A204.1 (cell line): Measurements from ENCODE around the gene PLLP.
A peak's percentile ranks its signal among the peaks of the same experiment; 100 is the strongest.
"Not testable (repeated sequence)": the region's sequence is repeated elsewhere in the genome, so short reads cannot be mapped to it uniquely, and the experiment has no call there.

Experiments used
- FAIRE-seq: peaks from 2 replicates; lab custom pipeline; 2012; peaks lifted over from hg19 to GRCh38; lab: Jason Lieb, UNC

PLLP gene

DNA sequence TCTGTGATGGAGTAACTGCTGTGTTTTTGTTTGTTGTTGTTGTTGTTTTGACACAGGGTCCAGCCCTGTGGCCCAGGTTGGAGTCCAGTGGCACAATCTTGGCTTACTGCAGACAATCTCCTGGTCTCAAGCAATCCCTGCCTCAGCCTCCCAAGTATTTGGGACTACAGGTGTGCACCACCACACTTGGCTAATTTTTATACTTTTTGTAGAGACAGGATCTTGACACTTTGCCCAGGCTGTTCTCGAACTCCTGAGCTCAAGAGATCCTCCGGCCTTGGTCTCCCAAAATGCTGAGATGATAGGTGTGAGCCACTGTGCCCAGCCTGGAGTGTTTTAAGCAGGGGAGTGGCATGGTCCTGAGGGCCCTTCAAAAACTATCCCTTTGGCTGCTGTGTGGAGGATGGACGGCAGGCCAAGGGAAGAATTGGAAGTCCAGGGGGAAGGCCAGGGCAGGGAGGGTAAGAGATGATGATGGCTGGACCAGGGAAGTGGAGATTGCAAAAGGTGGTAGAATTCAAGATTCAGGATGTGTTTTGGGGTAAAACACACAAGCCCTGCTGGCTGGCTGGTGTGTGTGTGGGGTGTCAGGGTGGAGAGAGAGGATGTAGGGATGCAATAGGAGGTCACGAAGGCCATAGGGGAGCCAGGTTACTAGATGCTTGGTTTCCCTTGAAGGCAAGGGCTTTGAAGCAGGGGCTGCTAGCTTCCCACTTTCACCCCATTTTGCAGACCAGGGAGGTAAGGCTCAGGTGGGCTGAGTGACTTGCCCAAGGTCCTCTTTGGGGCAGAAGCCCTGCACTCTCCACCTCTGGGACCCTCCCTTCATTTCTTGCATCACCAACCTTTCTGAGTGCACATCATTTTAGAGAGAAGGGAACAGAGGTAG, 18.8 kb upstream of the PLLP start:
- no peak for FAIRE-seq

DNA sequence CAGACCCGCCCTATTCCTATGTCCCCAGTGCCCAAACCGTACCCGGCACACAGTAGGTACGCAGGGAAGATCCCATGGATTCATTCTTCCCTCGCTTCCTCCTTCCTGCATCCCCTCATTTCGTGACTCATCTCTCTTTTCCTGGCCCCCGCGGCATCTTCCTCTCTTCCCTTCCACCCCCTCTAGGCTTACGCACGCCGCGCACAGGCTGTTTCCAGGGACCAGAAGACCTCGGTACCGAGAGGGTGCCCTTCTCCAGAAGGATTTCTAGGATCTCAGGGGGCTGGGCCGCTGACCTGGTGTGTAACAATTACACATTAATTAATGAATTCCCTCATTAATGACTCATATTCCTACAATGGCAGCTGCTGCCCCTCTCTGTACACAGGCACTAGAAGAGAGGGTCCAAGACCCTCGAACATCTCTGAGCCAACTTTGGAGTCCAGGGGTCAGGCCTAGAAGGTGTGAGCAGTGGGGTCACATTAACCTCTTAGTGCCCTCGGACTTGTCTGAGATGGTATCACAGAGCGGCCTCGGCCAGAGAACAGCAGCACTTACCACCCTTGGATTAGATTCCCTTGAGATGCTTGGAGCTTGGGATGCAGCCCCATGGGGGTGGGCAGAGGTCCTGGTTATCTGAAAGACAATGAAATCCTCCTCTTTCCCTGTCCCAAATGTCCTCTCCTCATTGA, 16.8 kb upstream of the PLLP start:
- FAIRE-seq, result no peak

DNA sequence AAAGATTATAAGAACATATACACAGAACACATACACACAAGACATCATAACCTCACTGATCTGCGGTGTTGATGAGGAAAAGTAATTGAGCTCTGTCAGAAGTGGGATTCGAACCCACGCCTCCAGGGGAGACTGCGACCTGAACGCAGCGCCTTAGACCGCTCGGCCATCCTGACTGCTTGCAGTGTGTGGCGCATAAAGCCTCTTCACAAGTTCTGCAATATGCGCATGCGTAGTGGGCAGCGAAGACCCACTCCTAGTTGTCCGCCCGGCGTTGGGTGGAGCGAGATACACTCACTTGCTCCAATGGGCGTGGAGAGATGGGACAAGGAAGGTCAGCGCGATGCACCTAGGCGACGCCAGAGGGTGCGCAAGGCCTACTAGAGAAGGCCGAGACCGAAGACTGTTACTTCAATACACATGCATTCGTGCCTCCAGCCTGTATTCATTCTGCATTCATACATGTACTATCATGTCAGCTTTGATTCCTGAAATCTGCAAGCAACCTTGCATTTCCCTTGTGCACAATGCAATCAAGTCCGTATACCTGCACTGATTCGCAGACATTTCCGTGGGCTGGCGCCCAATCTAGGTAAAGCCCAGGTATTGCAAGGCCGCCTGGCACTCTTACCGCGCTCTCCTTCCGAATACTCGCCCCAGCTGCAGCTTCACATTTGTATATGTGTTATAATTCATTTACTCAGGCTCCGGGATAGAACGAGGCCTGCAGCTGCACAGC, 16.1 kb upstream of the PLLP start:
- peak; percentile 91 for FAIRE-seq

DNA sequence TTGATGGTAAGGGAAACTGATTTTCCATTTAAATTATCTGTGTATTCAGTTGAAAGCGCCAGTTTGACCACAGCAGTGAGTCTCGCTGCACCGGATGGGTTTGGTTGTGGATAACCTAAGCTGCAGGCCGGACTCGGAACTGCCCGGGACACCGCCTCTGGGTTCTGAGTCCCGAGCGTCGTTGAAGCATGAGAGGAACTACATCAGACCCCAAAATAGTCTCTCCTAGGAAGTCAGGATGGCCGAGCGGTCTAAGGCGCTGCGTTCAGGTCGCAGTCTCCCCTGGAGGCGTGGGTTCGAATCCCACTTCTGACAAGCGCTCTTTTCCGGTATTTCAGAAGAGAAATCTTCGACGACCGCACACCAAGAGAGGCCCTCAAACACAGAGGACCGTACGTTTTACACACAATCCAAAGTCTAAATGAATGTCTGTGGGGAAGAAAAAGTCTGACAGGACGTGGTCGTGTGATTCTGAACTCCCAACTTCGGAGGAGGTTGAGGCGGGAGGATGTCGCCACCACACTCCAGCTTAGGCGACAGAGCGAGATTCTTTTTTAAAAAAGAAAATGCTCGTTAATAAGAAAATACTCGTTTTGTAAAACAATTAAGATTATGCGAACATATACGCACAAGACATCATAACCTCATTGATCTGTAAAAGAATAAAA, 15.4 kb upstream of the PLLP start:
- FAIRE-seq, result peak; percentile 63

DNA sequence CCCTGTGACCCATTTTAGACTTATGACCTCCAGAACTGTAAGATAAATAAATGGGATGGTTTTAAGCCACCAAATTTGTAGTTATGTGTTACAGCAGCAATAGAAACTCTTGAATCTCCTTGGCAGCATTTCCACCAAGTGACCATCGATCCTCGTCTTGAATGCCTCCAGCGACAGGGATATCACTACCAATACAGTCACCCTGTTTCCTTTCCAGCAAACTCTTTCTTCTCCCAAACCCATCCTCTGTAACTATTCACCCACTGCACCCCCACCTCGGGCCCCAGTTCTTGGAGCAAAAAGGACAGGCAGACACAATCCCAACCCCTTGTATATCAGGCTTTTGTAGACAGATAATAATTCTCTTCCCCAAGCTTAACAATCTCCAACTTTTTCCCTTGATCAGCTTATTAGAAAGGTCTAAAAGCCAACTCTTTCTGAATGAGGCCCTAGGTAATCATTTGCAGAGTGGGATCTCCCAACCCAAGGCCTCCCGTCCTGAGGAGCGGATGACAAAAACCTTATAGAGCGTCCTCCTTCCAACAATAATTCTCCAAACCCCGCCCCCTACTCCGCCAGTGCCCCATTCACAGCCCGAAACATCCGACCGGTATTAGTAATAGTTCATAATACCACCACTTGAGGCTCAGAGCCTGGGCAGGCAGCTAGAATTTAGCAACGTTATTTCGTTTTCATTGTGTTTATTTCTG, 14.7 kb upstream of the PLLP start:
- no peak for FAIRE-seq

DNA sequence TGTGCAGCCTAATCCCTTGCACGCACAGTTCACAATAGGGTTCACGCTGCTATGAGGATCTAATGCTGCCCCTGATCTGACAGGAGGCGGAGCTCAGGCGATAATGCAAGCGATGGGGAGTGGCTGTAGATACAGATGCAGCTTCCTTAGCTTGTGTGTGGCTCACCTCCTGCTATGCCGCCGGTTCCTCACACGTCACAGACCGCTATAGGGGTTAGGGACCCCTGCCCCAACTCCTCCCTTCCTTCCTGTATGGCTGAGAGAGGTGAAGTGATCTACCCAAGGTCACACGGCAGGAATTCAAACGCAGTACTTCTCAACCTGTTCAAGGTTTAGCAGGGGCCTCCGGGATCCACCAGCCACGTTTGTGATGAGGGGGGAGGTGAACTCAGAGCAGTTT, 13.4 kb upstream of the PLLP start:
- no peak for FAIRE-seq

DNA sequence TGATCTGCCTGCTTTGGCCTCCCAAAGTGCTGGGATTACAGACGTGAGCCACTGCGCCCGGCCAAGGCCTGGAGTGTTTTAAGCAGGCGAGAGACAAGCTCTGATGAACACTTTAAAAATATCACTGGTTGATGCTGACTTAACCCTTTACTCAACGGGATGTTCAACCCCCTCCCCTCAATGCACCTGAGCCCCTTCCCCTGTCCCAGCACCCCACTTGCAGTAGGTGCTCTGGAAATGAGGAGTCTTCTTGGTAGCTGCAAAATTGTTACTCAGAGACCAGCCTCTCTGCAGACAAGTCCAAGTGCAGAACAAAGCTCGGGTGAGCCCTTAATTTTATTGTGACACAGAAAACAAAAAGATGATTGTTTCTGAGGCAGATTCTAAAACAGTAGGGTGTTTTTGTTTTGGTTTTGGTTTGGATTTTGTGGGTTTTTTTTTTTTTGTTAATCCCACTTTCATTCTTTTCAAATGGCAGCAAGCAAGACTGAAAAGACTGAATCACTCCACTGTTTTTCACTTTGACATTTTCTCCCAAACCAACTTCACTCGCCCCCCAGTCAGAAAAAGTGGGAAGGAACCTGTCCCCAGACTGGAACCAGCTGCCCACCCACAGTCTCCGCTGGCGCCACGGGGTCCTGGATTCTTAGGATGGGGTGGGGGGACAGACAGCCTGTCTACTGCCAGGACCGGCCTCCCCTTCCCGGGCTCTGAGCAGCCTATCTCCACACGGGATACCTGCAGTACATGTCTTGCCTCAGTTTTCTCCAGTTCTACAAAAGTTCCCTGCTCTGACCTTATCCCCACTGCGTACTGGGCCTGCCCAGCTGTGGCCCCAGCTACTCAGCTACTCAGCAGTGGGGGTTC, 5.2 kb upstream of the PLLP start:
- FAIRE-seq, result no peak

DNA sequence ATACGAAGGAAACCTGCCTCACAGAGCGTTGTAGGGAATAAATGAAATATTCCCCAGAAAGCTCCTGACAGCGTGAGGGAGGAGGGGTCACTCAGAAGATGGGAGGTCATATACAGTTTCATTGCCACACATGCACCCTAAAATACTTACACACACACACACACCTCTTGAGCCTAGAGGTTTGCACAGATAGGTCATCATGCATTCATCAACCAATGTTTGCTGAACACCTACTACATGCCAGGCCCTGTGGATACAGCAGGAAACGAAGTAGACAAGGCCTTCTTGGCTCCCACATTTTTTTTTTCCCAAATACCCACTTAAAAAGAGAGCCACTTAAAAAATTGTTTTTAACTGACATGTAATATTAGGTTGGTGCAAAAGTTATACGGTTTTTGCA, 907 bp upstream of the PLLP start:
- FAIRE-seq, result no peak

DNA sequence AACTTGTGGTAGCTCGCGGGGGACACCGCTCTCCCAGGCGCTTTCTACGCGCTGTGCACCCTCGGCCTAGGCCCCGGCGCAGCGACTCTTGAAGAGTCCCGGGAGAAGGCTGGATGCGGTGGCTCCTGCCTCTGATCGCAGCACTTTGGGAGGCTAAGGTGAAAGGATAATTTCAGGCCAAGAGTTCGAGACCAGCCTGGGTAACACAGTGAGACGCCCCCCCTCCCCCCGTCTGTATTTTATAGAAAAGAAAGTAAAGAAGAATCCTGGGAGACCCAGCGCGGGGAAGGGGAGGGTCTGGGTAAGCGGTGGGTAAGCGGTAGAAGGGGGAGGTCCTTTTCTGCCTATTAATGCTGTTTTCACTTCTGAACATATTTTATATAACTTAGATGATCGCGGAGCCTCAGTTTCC, 486 bp upstream of the PLLP start:
- no peak for FAIRE-seq

DNA sequence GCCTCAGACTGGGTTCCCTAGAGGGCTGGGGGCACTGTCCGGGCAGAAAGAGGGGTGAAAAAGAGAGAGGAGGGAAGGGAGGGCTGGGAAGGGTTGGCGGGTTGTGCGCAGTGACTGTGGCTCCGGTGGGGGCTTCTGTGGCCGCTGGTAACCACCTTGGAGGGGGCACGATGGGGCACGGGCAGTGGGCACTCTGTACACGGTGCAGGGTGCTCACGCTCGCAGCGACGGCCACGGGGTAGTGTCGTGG, 588 bp downstream of the PLLP start:
- no peak for FAIRE-seq

DNA sequence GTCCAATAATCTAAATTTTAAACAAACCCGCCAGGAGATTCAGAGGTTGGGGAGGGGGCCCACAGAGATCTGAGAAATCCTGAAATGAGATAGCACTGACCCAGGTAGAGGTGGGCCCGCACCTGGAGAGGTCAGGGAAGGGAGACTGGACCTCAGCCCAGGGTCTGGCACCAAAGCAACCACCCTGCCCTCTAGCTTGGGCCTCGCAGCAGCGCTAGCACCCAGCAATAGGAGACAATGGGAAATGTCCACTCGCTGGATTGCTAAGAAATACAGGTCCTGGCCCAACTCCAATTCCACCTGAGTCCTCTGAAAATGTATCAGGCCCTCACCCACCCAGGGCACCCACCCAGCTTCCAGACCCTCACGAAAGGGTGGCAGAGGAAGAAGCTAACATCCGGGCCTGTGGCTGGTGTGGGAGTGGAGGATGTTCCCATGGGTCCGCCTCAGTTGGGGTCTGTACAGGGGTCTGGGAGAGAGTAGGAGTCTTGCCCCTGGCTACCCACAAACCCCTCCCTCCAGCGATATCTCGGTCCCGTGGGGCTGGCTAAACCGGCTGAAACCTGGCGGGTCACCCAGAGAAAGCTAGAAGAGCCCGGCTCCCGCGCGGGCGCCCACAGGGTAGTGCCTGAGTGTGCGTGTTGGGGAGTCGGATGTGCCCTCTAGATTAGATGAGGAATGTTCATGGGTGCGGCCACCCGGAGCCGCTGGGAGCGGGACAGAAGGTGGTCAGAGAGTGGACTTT, 1.1 kb downstream of the PLLP start:
- no peak for FAIRE-seq

DNA sequence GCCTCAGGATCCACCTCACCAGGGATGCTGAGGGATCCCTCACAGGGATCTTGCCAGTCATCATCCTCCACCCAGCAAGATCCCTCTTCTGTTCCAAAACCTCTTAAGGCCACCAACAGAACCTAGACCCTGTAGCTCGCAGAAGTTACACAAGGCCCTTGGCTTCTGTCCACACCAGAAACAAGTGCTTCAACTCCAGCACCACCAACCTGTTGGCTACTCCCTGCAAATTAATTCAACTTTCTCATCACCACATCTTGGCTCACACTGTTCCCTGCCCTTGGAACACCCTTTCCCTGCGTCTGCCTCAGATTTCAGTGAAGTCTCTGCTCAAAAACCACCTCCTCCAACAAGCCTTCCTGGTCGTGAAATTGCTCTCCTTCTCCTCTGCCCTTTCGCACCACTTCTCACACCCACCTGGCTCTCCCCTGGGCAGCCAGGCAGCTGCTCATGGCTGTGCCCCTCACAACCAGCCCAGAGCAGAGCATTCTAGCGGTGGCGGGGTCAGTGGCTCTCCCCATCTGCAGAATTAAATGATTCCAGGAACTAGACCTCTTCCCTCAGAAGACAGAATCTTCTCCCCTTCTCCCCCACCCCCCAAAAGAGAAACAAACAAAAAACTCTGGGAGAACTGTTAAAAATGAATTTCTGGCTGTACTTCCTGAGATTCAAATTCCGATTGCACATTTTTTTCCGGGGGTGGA, 1.8 kb downstream of the PLLP start:
- FAIRE-seq, result no peak

DNA sequence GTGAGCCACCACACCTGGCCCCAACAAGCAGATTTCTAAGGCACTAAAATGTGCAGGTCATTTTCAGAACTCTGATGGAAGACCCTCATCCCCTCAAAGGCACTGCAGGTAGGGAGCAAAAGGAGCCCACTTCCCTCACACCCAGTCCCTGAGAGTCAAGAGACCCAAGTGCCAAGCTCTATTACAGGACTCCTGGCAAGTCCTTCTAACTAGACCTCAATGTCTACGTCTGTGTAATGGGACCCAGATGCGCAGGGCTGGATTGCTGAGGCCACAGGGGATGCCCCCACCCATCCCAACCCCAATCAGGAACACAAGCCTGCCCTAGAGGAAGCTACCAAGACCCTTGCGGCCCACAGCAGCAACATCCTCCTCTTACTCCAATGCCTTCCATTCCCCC, 2.7 kb downstream of the PLLP start:
- FAIRE-seq, result no peak

DNA sequence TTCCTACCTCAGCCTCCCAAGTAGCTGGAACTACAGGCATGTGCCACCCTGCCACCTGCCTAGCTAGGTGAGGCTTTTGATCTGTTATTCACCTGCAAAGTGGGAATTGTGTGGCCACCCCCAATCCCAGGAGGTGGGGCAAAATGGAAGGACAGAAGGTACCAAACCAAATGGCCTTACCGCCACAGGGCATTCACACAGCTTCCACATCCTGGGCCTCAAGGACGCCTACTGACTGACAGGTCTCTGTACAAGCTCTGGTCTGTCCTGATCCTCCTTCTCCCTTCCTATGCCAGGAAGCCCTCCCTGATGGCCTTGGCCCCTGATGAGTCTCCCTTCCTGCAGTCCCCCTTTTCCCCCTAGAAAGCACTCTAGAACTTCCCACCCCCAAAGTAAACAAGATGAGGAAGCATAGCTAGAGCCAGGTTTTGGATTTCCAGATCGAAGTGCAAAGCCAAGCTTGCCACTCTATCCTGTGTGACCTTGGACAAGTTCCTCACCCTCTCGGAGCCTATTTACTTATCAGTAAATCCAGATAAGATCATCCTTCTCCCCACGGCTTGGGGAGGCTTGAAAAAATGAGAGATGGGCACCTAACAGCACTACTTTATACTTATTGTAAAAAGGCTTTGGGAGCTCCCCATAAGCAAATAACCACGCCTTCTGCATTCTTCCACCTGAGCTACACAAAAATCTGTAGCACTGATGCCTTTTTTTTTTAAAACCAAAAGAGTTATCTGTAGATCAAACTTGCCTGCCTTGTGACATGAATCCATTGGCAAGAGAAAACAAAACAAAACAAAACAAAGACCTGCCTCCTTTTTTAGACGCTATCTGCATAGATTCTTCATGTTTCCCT, 4.5 kb downstream of the PLLP start:
- FAIRE-seq, result no peak

DNA sequence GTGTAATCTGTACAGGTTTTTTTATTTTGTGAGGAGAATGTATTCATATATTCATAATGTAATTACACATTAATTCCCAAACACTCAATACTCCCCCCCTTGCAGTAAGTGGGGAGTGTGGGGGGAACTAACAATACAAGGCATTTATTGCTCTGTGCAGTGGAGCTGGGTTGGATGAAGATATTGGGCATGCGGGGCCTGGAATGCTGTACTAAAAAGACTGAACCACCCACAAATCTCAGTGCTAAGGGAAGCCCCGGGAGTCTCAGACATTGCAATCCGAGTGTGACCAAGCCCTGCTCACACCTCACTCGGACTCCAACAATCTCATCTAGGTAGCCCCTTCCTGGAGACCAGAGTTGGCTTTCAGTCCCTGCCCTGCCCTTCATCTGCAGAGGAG, 6.0 kb downstream of the PLLP start:
- no peak for FAIRE-seq

DNA sequence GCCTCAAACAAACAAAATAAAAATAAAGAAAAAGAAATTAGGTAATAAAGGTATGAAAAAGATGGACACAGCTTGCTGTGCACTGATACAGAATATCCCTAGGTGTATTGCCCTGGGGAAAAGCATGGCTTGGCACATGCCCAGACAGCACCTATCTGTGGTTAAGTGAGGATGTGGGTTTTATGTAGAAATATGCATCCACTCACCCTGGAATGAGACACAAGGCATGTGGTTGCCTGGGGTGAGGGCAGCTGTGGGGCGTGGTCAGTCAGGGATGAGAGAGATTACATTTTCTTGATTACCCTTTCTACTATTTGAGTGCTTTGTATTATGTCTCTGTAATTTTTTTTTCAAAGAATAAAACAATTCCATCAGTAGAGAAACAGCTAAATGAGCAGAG, 6.9 kb downstream of the PLLP start:
- no peak for FAIRE-seq

DNA sequence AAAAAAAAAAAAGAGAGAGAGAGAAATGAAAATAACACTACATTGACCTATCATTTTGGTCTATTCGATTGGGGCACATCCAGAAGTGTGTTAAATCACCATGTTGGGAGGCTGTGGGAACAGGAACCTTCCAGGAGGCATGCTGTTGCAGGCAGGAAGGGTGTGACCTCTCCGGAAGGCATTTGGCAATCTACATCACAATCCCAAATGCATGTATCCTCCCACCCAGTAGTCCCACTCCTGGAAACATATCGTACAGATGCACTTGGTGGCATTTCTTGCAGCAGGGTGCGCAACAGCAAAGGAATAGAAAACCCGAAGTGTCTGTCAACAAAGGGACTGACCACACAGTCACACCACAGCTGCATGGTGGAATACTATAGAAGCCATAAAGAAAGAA, 7.9 kb downstream of the PLLP start:
- FAIRE-seq, result no peak

DNA sequence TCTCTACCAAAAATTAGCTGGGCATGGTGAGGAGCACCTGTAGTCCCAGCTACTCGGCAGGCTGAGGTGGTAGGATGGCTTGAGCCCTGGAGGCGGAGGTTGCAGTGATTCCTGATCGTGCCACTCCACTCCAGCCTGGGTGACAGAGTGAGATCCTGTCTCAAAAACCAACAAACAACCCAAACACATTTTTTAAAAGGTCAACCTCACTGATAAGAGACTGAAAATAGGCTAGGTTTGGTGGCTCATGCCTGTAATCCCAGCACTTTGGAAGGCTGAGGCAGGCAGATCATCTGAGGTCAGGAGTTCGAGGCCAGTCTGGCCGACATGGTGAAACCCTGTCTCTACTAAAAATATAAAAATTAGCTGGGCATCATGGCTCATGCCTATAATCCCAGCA, 8.5 kb downstream of the PLLP start:
- FAIRE-seq, result not testable (repeated sequence)

DNA sequence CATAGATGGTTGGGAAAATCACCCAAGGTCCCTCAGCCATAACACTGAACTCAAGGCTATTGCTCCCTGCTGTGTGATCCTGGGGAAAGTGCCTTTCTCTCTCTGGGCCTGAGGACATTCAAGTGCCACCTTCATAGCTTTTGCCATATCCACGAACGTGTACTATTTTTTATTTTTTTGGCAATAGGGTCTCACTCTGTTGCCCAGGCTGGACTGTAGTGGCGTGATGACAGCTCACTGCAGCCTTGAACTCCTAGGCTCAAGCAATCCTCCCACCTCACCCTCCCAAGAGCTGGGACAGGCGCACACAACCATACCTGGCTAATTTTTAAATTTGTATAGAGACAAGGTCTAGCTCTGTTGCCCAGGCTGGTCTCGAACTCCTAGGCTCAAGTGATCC, 10.6 kb downstream of the PLLP start:
- no peak for FAIRE-seq
